ENCODE results near the gene PRKCH.

The PRKCH gene

GRCh38 chr14:61453103-61453767 lies 131.9 kb downstream of the PRKCH start:
- H3K27ac ChIP-seq (ENCODE audit: low read depth, low read length) = no peak overlapping the region
- no peaks in the 10 kb centered on the region for H3F3A ChIP-seq (ENCODE audit: insufficient read depth)
- no peaks in the 10 kb centered on the region for H3K27me3 ChIP-seq (ENCODE audit: low read length)
- no peak overlapping the region for H3K9ac ChIP-seq (ENCODE audit: low read length)
- no peak for TF ChIP-seq CTCF (IDR thresholded peaks at IDR 0.05; ENCODE audit: insufficient read depth, low read length, poor library complexity, severe bottlenecking)
- no peak for TF ChIP-seq EZH2phosphoT487 (conservative IDR thresholded peaks at IDR 0.05; ENCODE audit: low read length)
- no peak overlapping the region for H3K4me2 ChIP-seq (ENCODE audit: low read depth, low read length, poor library complexity, severe bottlenecking)
- no peaks in the 10 kb centered on the region for H3K9me2 ChIP-seq (replicated peaks; ENCODE audit: insufficient read depth, low read length)
- H4K20me1 ChIP-seq (ENCODE audit: low read depth, low read length) = no peaks in the 10 kb centered on the region
- H3K4me3 ChIP-seq (ENCODE audit: insufficient read depth, low read length, poor library complexity, severe bottlenecking) = no peak overlapping the region
- H2AFZ ChIP-seq (ENCODE audit: low read depth, low read length, severe bottlenecking) = no peak overlapping the region
- no peaks in the 10 kb centered on the region for H3K79me2 ChIP-seq (ENCODE audit: insufficient read depth, low read length)
- no peaks in the 10 kb centered on the region for H3K36me3 ChIP-seq (ENCODE audit: low read length)
- H3K9me3 ChIP-seq (ENCODE audit: insufficient read depth, low read length) = no peaks in the 10 kb centered on the region

- no peaks in the 10 kb centered on the region for H3F3A ChIP-seq (ENCODE audit: insufficient read depth)
- H3K4me3 ChIP-seq (ENCODE audit: insufficient read depth, low read length, poor library complexity, severe bottlenecking) = no peak overlapping the region
- no peak overlapping the region for H3K27ac ChIP-seq (ENCODE audit: low read depth, low read length)
- no peaks in the 10 kb centered on the region for H3K79me2 ChIP-seq (ENCODE audit: insufficient read depth, low read length)
- H3K9ac ChIP-seq (ENCODE audit: low read length) = no peak overlapping the region
- no peaks in the 10 kb centered on the region for H3K27me3 ChIP-seq (ENCODE audit: low read length)
- no peak overlapping the region for H3K4me2 ChIP-seq (ENCODE audit: low read depth, low read length, poor library complexity, severe bottlenecking)
- no peak for TF ChIP-seq CTCF (IDR thresholded peaks at IDR 0.05; ENCODE audit: insufficient read depth, low read length, poor library complexity, severe bottlenecking)
- no peak for TF ChIP-seq EZH2phosphoT487 (conservative IDR thresholded peaks at IDR 0.05; ENCODE audit: low read length)
- H2AFZ ChIP-seq (ENCODE audit: low read depth, low read length, severe bottlenecking) = no peak overlapping the region
- H4K20me1 ChIP-seq (ENCODE audit: low read depth, low read length) = no peaks in the 10 kb centered on the region
- no peaks in the 10 kb centered on the region for H3K9me3 ChIP-seq (ENCODE audit: insufficient read depth, low read length)
- no peaks in the 10 kb centered on the region for H3K9me2 ChIP-seq (replicated peaks; ENCODE audit: insufficient read depth, low read length)
- H3K36me3 ChIP-seq (ENCODE audit: low read length) = no peaks in the 10 kb centered on the region
These were observed 133.2 kb downstream of the PRKCH start for GRCh38 chr14:61454545-61454944.

- Histone ChIP-seq H3K9me3 (ENCODE audit: insufficient read depth, low read length) (no peaks in the 10 kb centered on the region), H3F3A (ENCODE audit: insufficient read depth) (no peaks in the 10 kb centered on the region), H3K9ac (ENCODE audit: low read length) (no peak overlapping the region), H2AFZ (ENCODE audit: low read depth, low read length, severe bottlenecking) (no peak overlapping the region), H3K79me2 (ENCODE audit: insufficient read depth, low read length) (no peaks in the 10 kb centered on the region), H3K36me3 (ENCODE audit: low read length) (no peaks in the 10 kb centered on the region), H3K4me2 (ENCODE audit: low read depth, low read length, poor library complexity, severe bottlenecking) (no peak overlapping the region), H3K4me3 (ENCODE audit: insufficient read depth, low read length, poor library complexity, severe bottlenecking) (no peak overlapping the region), H3K27ac (ENCODE audit: low read depth, low read length) (no peak overlapping the region), H3K9me2 (replicated peaks; ENCODE audit: insufficient read depth, low read length) (no peaks in the 10 kb centered on the region), H3K27me3 (ENCODE audit: low read length) (no peaks in the 10 kb centered on the region), H4K20me1 (ENCODE audit: low read depth, low read length) (no peaks in the 10 kb centered on the region)
- TF ChIP-seq CTCF (IDR thresholded peaks at IDR 0.05; ENCODE audit: insufficient read depth, low read length, poor library complexity, severe bottlenecking) (no peak), EZH2phosphoT487 (conservative IDR thresholded peaks at IDR 0.05; ENCODE audit: low read length) (no peak)
These were observed 134.0 kb downstream of the PRKCH start for GRCh38 chr14:61455351-61455750.

All from SU-DHL-6 (cell line).